GM18951 (cell line): ENCODE measurements around the gene ABCA7.

Experiments
- POLR2A ChIP-seq: IDR thresholded peaks from 4 replicates; pipeline ENCODE4 v1.6.1; 2011; ENCODE audit warnings: mild to moderate bottlenecking; ENCODE audit not compliant: insufficient read length, insufficient read depth; ENCODE audit errors: extremely low read depth
- in situ Hi-C: fragments of 300-500 bp; cut with MboI; formaldehyde crosslinking; loops from one replicate; pipeline ENCODE4 v1.12.0; 2022; ENCODE audit warnings: low sequenced_read_pairs, mixed read lengths, inconsistent platforms; ENCODE audit not compliant: unreplicated experiment

Gene ABCA7

GRCh38 chr19:1008268-1009040 lies 31.5 kb upstream of the ABCA7 start:
- in situ Hi-C loops, result no loop called here
- TF ChIP-seq POLR2A, result no peak

- in situ Hi-C loops, result no loop called here
- TF ChIP-seq POLR2A, result no peak
Measured at GRCh38 chr19:1009041-1009980, 30.6 kb upstream of the ABCA7 start.

- in situ Hi-C loops, result no loop called here
Measured at GRCh38 chr19:1009981-1010538, 29.8 kb upstream of the ABCA7 start.

GRCh38 chr19:1010586-1011510 lies 29.1 kb upstream of the ABCA7 start:
- in situ Hi-C loops, result no loop called here
- no peak for TF ChIP-seq POLR2A

More at GRCh38 chr19:1009981-1010538, 29.8 kb upstream of the ABCA7 start:
- no peak for TF ChIP-seq POLR2A

- TF ChIP-seq POLR2A, result no peak
- in situ Hi-C loops, result no loop called here
Measured at GRCh38 chr19:1011831-1012333, 28.0 kb upstream of the ABCA7 start.

GRCh38 chr19:1012334-1012733 lies 27.6 kb upstream of the ABCA7 start:
- in situ Hi-C loops, result no loop called here
- TF ChIP-seq POLR2A, result no peak

- TF ChIP-seq POLR2A, result no peak
- in situ Hi-C loops, result no loop called here
Measured at GRCh38 chr19:1013218-1013617, 26.7 kb upstream of the ABCA7 start.

GRCh38 chr19:1014161-1015060 lies 25.5 kb upstream of the ABCA7 start:
- TF ChIP-seq POLR2A, result no peak
- in situ Hi-C loops, result no loop called here

- no peak for TF ChIP-seq POLR2A
- in situ Hi-C loops, result no loop called here
Measured at GRCh38 chr19:1015061-1015781, 24.7 kb upstream of the ABCA7 start.

GRCh38 chr19:1015782-1016646 lies 23.9 kb upstream of the ABCA7 start:
- no peak for TF ChIP-seq POLR2A
- in situ Hi-C loops, result no loop called here
